Trophoblast cell (in vitro differentiated cells and primary cell): ENCODE data around the gene EGFR.
"Not testable (repeated sequence)": the region's sequence is repeated elsewhere in the genome, so short reads cannot be mapped to it uniquely, and the experiment has no call there.

Source experiments
- DNase-seq, 2 donors: peaks; one replicate each; pipeline ENCODE4 v3.0.0-alpha.2; 2016
- H2AFZ ChIP-seq: 2 replicates; pipeline ENCODE4 v1.6.1; 2013; ENCODE audit warnings: low read length, moderate library complexity, mild to moderate bottlenecking; ENCODE audit not compliant: insufficient read depth, poor library complexity
- H2AK5ac ChIP-seq: 2 replicates; pipeline ENCODE4 v1.6.1; 2013; ENCODE audit warnings: mild to moderate bottlenecking, low read length
- H2BK120ac ChIP-seq: 2 replicates; pipeline ENCODE4 v1.6.1; 2013; ENCODE audit warnings: low read length, mild to moderate bottlenecking, moderate library complexity; ENCODE audit not compliant: insufficient read depth, poor library complexity
- H2BK12ac ChIP-seq: 2 replicates; pipeline ENCODE4 v1.6.1; 2013; ENCODE audit warnings: mild to moderate bottlenecking, low read length, moderate library complexity
- H2BK5ac ChIP-seq: 2 replicates; pipeline ENCODE4 v1.6.1; 2013; ENCODE audit warnings: low read length, low read depth, moderate library complexity, mild to moderate bottlenecking; ENCODE audit not compliant: poor library complexity
- H3K14ac ChIP-seq: 2 replicates; pipeline ENCODE4 v1.6.1; 2013; ENCODE audit warnings: mild to moderate bottlenecking, low read length
- H3K18ac ChIP-seq: 2 replicates; pipeline ENCODE4 v1.6.1; 2013; ENCODE audit warnings: mild to moderate bottlenecking, low read length
- H3K23ac ChIP-seq: 2 replicates; pipeline ENCODE4 v1.6.1; 2013; ENCODE audit warnings: low read length
- H3K27ac ChIP-seq: 2 replicates; pipeline ENCODE4 v1.5.1; 2013; ENCODE audit warnings: low read depth, mild to moderate bottlenecking, inconsistent platforms, low read length, moderate library complexity
- H3K27me3 ChIP-seq: 2 replicates; pipeline ENCODE4 v1.6.1; 2013; ENCODE audit warnings: inconsistent platforms, mild to moderate bottlenecking, low read length, moderate library complexity; ENCODE audit not compliant: insufficient read depth
- H3K36me3 ChIP-seq, 2 experiments: 1 replicate in 1 of 2; 2 replicates in 1 of 2; pipeline ENCODE4 v1.6.1; 2013; ENCODE audit warnings: low read length in 2 of 2, mild to moderate bottlenecking in 2 of 2, moderate library complexity in 1 of 2; ENCODE audit not compliant: insufficient read depth in 2 of 2, control insufficient read depth in 1 of 2
- H3K4ac ChIP-seq: 2 replicates; pipeline ENCODE4 v1.6.1; 2013; ENCODE audit warnings: low read depth, mild to moderate bottlenecking, low read length, moderate library complexity
- H3K4me1 ChIP-seq, 2 experiments: 1 replicate in 1 of 2; 2 replicates in 1 of 2; pipeline ENCODE4 v1.6.1; 2013; ENCODE audit warnings: low read length in 2 of 2, mild to moderate bottlenecking in 2 of 2, moderate library complexity in 1 of 2; ENCODE audit not compliant: insufficient read depth in 2 of 2, control insufficient read depth in 1 of 2
- H3K4me2 ChIP-seq: 2 replicates; pipeline ENCODE4 v1.6.1; 2013; ENCODE audit warnings: inconsistent platforms, mild to moderate bottlenecking, low read length, moderate library complexity
- H3K4me3 ChIP-seq: 2 replicates; pipeline ENCODE4 v1.5.1; 2013; ENCODE audit warnings: mild to moderate bottlenecking, low read depth, low read length, inconsistent platforms
- H3K79me1 ChIP-seq: one replicate; pipeline ENCODE4 v1.6.1; 2013; ENCODE audit warnings: low read length
- H3K79me2 ChIP-seq: 2 replicates; pipeline ENCODE4 v1.6.1; 2013; ENCODE audit warnings: low read length, mild to moderate bottlenecking; ENCODE audit not compliant: control insufficient read depth, insufficient read depth, poor library complexity
- H3K9ac ChIP-seq: 2 replicates; pipeline ENCODE4 v1.6.1; 2013; ENCODE audit warnings: mild to moderate bottlenecking, low read length
- H3K9me3 ChIP-seq: 2 replicates; pipeline ENCODE4 v1.6.1; 2013; ENCODE audit warnings: low read depth, mild to moderate bottlenecking, control low read depth, inconsistent platforms, low read length; ENCODE audit not compliant: insufficient read depth
- H4K12ac ChIP-seq: 2 replicates; pipeline ENCODE4 v1.6.1; 2013; ENCODE audit warnings: low read depth, mild to moderate bottlenecking, low read length, moderate library complexity
- H4K8ac ChIP-seq: 2 replicates; pipeline ENCODE4 v1.6.1; 2013; ENCODE audit warnings: low read depth, mild to moderate bottlenecking, low read length, moderate library complexity
- H4K91ac ChIP-seq: one replicate; pipeline ENCODE4 v1.6.1; 2013; ENCODE audit warnings: low read depth, mild to moderate bottlenecking, low read length, moderate library complexity
- WGBS: extraction: QIAGEN DNeasy Blood & Tissue Kit; methylation state at CpG from one replicate; pipeline ENCODE4 v1.1.7; 2013; ENCODE audit warnings: missing lambda C conversion rate; ENCODE audit not compliant: insufficient read length, insufficient coverage; ENCODE audit errors: extremely low coverage; 5-methylcytosine and 5-hydroxymethylcytosine counted together

The EGFR gene

DNA sequence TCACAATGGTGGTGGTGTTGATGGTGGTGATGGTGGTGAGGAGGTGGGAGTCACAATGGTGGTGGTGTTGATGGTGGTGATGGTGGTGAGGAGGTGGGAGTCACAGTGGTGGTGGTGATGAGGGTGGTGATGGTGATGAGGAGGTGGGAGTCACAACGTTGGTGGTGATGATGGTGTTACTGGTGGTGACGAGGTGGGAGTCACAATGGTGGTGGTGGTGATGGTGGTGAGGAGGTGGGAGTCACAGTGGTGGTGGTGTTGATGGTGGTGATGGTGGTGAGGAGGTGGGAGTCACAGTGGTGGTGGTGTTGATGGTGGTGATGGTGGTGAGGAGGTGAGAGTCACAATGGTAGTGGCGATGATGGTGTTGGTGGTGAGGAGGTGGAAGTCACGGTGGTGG is 148.5 kb downstream of the EGFR start:
- not testable (repeated sequence) for H3K9ac ChIP-seq, H3K4me1 ChIP-seq, H3K4me3 ChIP-seq, H3K18ac ChIP-seq, H3K79me2 ChIP-seq, H3K4me2 ChIP-seq, H3K4ac ChIP-seq, H2AK5ac ChIP-seq, H3K27me3 ChIP-seq, H2BK120ac ChIP-seq, DNase-seq, H2BK5ac ChIP-seq, H2AFZ ChIP-seq, H3K23ac ChIP-seq, H4K8ac ChIP-seq, H4K91ac ChIP-seq, H3K14ac ChIP-seq, H3K79me1 ChIP-seq, H4K12ac ChIP-seq, H2BK12ac ChIP-seq, H3K27ac ChIP-seq, H3K9me3 ChIP-seq
- WGBS = no CpG with 5 or more reads among the region's 4 CpGs
- H3K36me3 ChIP-seq = peaks cover 20 to 35% of the 10 kb centered on the region in 2 experiments

- Histone ChIP-seq H3K14ac (no peak overlapping the region), H2BK120ac (no peak overlapping the region), H3K9me3 (peaks cover 3% of the 10 kb centered on the region), H3K9ac (no peak overlapping the region), H2BK5ac (no peak overlapping the region), H3K18ac (no peak overlapping the region), H3K4me2 (no peak overlapping the region), H4K12ac (no peak overlapping the region), H3K27me3 (no peaks in the 10 kb centered on the region), H3K4ac (no peak overlapping the region), H2AK5ac (no peak overlapping the region), H3K79me2 (no peaks in the 10 kb centered on the region), H2BK12ac (no peak overlapping the region), H3K4me1 (no peaks in the 10 kb centered on the region), H4K91ac (no peak overlapping the region), H4K8ac (no peak overlapping the region), H3K27ac (no peak overlapping the region), H3K36me3 (peaks cover 33 to 48% of the 10 kb centered on the region in 2 experiments), H3K4me3 (no peak overlapping the region), H3K23ac (no peak overlapping the region), H3K79me1 (no peaks in the 10 kb centered on the region), H2AFZ (no peak overlapping the region)
- no peak for DNase-seq
- WGBS = no CpG with 5 or more reads among the region's 11 CpGs
Measured at GRCh38 chr7:55170335-55171069, 151.7 kb downstream of the EGFR start.

GRCh38 chr7:55171157-55171556 is 152.3 kb downstream of the EGFR start:
- WGBS = no CpG with 5 or more reads among the region's 7 CpGs
- Histone ChIP-seq H3K4me1 (no peaks in the 10 kb centered on the region), H3K4me3 (no peak overlapping the region), H3K27me3 (no peaks in the 10 kb centered on the region), H3K18ac (no peak overlapping the region), H3K4me2 (no peak overlapping the region), H3K27ac (no peak overlapping the region), H2AFZ (no peak overlapping the region), H4K91ac (no peak overlapping the region), H3K14ac (no peak overlapping the region), H2AK5ac (no peak overlapping the region), H3K23ac (no peak overlapping the region), H2BK5ac (no peak overlapping the region), H3K9ac (no peak overlapping the region), H3K36me3 (peaks cover 32 to 48% of the 10 kb centered on the region in 2 experiments), H2BK12ac (no peak overlapping the region), H2BK120ac (no peak overlapping the region), H3K4ac (no peak overlapping the region), H3K79me1 (no peaks in the 10 kb centered on the region), H4K12ac (no peak overlapping the region), H4K8ac (no peak overlapping the region), H3K79me2 (no peaks in the 10 kb centered on the region), H3K9me3 (peaks cover 3% of the 10 kb centered on the region)
- DNase-seq = no peak

GRCh38 chr7:55172161-55172560 is 153.3 kb downstream of the EGFR start:
- WGBS = no CpG with 5 or more reads among the region's 5 CpGs

More at GRCh38 chr7:55172161-55172560, 153.3 kb downstream of the EGFR start:
- Histone ChIP-seq H3K9ac (no peak overlapping the region), H4K8ac (no peak overlapping the region), H2AK5ac (no peak overlapping the region), H3K9me3 (peaks cover 2% of the 10 kb centered on the region), H2BK120ac (no peak overlapping the region), H3K4ac (no peak overlapping the region), H4K91ac (no peak overlapping the region), H2BK12ac (no peak overlapping the region), H2BK5ac (no peak overlapping the region), H3K4me1 (no peaks in the 10 kb centered on the region), H3K27ac (no peak overlapping the region), H3K4me2 (no peak overlapping the region), H3K27me3 (no peaks in the 10 kb centered on the region), H3K4me3 (no peak overlapping the region), H3K14ac (no peak overlapping the region), H3K18ac (no peak overlapping the region), H3K79me1 (no peaks in the 10 kb centered on the region), H3K79me2 (no peaks in the 10 kb centered on the region), H3K36me3 (peaks cover 35 to 46% of the 10 kb centered on the region in 2 experiments), H2AFZ (no peak overlapping the region), H4K12ac (no peak overlapping the region), H3K23ac (no peak overlapping the region)
- DNase-seq = no peak
